SK-MEL-5 (cell line): ENCODE measurements around the gene SLX4IP. TPM values are rescaled to one million over a fixed set of nuclear protein-coding genes. Genes with fewer than 3 reads are reported as not detected.
"Not testable (repeated sequence)": the region's sequence is repeated elsewhere in the genome, so short reads cannot be mapped to it uniquely, and the experiment has no call there.

Source experiments
- DNase-seq: peaks from one replicate; pipeline ENCODE4 v3.0.0-alpha.2; 2016; ENCODE audit warnings: low read depth, low spot score
- in situ Hi-C: cut with HindIII; loops from 2 replicates; pipeline ENCODE4 v1.10.0; 2016; ENCODE audit warnings: low sequenced_read_pairs, high pct_unique_total_duplicates, low pct_unique_long_range_greater_than_20kb
- total RNA-seq: library from RNA; depleted of rRNA; stranded (reverse); fragments of >200 nt; shearing (Covaris generic); gene quantifications from 2 replicates; pipeline ENCODE4 v1.2.3, GENCODE V29; 2014

SLX4IP gene
- total RNA-seq, 1 experiment from 2014 or later = 6.4 TPM

DNA sequence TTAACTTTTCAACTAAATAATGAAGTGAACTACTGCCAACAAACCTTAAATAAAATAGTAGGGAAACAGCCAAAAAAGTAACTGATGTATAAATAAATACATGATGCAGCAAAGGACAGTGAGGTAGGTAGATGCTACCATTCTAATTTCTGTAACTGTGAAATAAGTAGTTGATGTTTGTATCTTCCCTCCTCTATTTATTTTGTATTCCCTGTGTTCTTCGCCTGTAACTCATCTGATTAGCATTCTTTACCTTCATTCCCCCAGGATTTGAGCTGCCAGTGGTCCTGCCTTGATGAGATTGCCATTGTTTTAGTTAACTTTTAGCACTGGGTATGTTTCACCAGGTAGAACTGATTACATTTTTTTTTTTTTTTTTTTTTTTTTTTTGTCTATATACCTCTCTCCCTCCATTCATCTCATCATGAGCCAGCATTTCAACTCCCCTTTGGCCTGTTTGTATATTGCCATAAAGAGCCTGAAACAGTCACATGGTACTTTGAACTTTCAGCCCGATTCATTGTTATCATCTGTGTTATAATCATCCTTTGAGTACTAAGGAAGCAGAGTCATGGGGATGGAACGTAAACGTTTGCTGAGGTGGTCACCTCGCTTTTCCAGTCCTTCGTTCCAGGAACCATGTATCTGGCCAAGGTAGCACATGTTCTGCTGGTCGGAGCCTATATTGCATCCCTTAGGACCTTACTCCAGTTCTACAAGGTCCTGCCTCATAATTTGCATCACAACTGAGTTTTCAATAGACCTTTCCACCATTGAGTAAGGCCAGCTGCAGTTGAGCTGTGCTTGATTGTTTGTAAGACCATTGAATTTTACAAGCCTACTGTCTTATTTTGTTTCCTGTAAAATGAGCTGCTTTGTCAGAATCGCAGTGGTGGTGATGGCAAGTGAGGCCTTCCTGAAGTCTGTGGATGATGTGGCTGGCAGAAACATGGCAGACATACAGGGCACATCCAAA lies 131.1 kb downstream of the SLX4IP start:
- in situ Hi-C loops = no loop called here
- DNase-seq = no peak

DNA sequence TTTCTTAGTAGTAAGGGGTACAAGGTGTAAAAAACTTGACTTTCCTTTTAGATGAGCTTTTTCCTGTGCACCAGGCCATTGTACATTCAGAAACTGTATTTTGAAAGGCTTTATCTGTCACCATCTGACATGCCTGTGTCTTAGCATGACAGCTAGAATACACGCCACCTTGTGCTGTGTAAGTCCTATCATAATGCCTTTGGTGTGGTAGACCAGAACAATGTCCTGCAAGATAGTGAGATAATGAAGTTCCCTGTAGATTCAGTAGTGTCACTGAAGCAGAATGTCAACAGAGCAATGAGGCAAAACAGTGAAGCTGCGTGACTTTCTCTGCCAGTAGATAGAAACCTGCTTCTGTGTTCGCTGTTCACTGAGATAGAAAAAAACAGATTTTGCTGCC lies 132.9 kb downstream of the SLX4IP start:
- in situ Hi-C loops = no loop called here
- no peak for DNase-seq

DNA sequence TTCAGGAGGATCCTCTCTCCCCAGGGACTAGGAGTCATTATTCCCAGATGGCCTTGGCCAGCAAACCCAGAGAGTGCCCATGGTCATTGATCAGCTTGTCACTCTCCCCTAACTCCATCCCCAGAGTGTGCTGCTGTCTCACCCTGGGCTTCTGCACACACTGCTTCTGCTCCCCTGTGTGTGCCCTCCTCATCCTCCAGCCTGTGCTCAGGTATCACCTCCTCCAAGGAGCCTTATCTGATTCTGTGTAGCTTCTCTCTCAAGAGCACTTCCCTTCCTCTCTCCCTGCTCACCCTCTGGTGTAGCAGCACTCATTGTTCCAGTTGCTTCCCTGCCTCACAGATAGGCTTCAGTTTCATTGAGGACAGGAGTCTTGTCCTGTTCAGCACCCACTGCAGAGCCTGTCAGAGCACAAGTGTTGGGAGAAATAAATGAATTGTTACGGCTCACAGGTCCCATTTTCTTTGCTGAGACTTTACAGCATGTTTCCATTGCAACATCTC lies 136.3 kb downstream of the SLX4IP start:
- DNase-seq = no peak
- in situ Hi-C loops = no loop called here

DNA sequence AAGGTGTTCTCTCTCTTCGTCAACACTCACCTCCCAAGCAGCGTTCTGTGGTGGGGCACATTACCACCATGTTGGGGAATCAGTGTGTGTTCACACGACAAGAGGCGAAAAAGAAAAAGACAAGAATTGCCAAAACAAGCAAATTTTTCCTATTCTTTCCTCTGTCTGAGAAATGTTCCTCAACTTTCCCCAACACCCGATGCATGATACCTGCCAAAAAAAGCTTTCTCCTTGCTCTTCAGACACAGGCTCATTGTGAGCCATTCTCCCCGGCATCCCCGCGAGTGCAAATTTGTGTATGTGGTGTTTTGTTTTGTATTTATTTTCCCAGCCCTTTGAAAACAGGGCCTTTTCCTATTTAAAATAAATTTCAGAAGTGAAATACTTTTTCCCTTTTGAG lies 137.7 kb downstream of the SLX4IP start:
- no peak for DNase-seq
- in situ Hi-C loops = no loop called here

DNA sequence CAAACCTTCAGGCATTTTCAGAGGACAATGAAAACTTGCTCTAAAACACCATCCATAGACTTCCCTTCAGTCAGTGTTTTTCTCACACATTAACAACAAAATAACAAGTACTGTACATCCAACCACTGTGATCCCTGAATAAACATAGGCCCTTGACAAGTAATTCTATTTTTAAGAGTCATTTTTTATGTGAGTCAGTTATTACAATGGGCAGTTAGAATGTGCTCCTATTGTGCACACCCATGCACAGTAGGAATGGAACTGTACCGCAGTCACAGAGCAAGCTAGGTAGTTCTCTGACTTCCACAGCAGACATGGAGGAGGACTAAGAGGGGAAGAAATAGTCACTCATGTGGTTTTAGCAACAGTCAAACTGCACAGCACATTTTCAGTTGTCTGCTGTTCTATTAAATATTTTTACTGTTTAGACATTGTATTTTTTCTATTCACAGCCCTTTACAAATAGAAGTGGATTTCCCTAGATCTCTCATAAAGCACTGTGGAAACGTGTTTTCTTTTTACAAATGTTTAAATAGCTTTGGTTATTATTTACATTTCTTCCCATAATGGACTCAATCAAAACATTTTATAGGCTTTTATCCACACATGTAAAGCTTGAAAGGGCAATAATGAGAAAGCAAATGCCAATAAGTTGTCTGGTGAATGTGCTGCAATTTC lies 138.3 kb downstream of the SLX4IP start:
- DNase-seq = no peak
- in situ Hi-C loops = no loop called here

DNA sequence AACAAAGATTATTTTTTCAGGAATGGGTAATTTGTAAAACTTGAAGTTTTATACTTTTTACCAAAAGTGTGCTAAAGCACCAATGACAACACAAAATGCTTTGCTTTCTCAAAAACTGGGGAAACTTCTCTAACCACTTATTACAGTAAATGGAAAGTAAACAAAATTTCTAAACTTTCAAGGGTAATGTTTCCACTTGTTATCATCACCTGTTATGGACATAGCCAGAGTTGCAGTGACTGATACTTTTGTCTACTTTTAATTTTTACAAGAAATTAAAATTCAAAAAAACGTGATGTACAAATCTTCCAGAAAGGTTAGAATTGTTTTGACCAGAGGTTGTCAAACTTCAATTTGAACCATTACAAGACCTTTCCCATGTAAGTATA lies 138.8 kb downstream of the SLX4IP start:
- no peak for DNase-seq
- in situ Hi-C loops = no loop called here

- in situ Hi-C loops = no loop called here
- DNase-seq = no peak
Measured at GRCh38 chr20:10576411-10577090, 141.4 kb downstream of the SLX4IP start.

- DNase-seq = no peak
- in situ Hi-C loops = no loop called here
Measured at GRCh38 chr20:10577648-10578047, 142.5 kb downstream of the SLX4IP start.

DNA sequence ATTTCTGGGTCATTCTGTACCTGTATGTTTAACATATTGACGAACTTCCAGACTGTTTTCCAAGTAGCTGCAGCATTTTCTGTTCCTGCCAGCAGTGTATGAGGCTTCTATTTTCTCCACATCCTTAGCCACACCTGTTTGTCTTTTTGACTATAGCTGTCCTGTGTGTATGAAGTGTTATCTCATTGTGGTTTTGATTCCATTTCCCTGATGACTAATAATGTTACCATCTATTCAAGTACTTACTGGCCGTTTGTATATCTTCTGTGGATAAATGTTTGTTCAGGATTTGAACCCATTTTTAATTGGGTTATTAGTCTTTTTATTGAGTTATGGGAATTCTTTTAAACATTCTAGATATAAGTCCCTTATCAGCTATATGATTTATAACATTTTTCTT lies 143.5 kb downstream of the SLX4IP start:
- DNase-seq = no peak
- in situ Hi-C loops = no loop called here

- in situ Hi-C loops = no loop called here
- DNase-seq = no peak
Measured at GRCh38 chr20:10579942-10580341, 144.8 kb downstream of the SLX4IP start.

DNA sequence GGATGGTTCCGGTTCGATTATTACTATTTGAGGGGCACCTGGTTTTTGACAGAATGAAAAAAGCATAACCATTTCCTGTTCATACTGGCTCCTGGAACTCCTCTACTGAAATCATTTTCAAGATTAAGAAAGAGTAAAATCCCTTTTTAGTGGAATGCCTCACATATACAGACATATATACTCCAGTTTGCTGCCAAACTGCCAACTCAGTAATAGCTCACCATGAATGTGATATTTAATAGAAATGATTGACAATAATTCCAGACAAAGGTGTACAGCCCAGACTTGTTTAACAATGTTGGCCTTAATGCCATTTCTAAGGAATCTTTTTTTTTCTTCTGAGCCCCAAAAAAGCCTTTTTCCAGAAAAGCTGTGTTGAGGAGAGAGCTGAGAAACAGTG lies 145.6 kb downstream of the SLX4IP start:
- DNase-seq = no peak
- in situ Hi-C loops = no loop called here

DNA sequence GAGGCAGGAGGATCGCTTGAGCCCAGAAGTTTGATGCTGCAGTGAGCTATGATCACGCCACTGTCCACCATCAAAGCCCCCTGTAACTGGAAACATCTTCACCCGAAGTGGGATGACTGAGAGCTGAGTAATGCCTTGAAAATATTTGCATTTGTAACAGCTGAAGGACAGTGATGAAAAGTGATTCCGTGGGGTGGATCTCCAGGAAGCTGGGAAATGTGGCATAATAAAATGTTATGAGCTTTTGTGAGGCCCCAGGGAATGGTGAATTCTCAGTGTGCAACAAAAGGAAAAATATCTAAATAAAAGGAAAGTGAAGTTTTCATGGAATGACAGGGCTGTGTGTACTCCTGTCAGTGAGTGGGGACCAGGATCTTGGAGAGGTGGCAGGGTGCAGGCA lies 146.7 kb downstream of the SLX4IP start:
- DNase-seq = no peak
- in situ Hi-C loops = no loop called here

DNA sequence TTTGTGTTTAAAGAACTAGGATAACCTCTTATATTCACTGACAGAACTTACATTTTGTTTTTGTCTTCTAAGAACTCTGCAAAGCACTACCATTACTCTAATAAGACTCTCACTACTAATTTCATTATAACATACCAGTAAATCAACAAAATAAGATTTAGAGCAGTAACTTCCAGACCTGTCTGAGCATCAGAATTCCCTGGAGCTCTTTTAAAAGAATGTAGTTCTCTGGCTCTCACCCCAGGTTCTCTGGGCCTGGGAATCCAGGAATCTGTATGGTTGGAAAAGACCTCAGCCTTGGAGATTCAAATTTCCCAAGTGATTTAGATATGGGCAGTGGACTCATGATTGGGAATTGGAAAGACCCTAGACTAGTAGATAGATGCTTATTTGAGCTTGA lies 149.3 kb downstream of the SLX4IP start:
- in situ Hi-C loops = no loop called here
- DNase-seq = no peak

GRCh38 chr20:10585308-10585707 lies 150.2 kb downstream of the SLX4IP start:
- DNase-seq = no peak
- in situ Hi-C loops = no loop called here

DNA sequence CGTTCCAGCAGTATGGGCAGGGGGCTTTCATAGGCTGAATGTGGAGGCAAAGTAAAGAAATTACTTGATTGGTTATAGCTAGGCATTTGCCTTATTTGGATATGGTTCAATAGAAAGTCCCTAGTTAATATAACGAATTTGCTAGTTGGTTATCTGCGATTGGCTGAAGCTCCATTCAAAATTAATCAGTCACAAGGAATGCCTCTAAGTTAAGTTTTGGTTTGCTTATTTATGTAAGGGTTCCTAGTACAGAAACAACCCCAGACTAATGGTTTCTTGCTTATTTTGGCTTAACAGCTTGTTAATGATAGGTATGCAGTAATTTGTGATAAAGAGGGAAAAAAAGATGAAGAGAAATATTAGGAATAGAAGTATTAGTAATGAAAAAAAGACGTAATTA lies 151.2 kb downstream of the SLX4IP start:
- no peak for DNase-seq
- in situ Hi-C loops = no loop called here

GRCh38 chr20:10590446-10590845 lies 155.3 kb downstream of the SLX4IP start:
- DNase-seq, in situ Hi-C loops: not testable (repeated sequence)

- in situ Hi-C loops = no loop called here
Measured at GRCh38 chr20:10590950-10591671, 156.0 kb downstream of the SLX4IP start.

More at GRCh38 chr20:10590950-10591671, 156.0 kb downstream of the SLX4IP start:
- no peak for DNase-seq
